H9 (cell line): ENCODE measurements around the gene TMEM63C. TPM values are rescaled to one million over a fixed set of nuclear protein-coding genes. Genes with fewer than 3 reads are reported as not detected.

ENCODE experiments used
- DNase-seq: peaks from one replicate; pipeline ENCODE4 v3.0.0-alpha.2; 2017
- H2AFZ ChIP-seq: one replicate; pipeline ENCODE4 v1.6.1; 2013; ENCODE audit warnings: mild to moderate bottlenecking, low read length, control low read depth, moderate library complexity
- H2AK5ac ChIP-seq: 2 replicates; pipeline ENCODE4 v1.6.1; 2013; ENCODE audit warnings: low read length, control low read depth, mixed read lengths; ENCODE audit not compliant: insufficient read length
- H2BK120ac ChIP-seq: one replicate; pipeline ENCODE4 v1.6.1; 2013; ENCODE audit warnings: low read depth, mild to moderate bottlenecking, low read length, control low read depth, inconsistent platforms; ENCODE audit not compliant: poor library complexity, severe bottlenecking
- H2BK12ac ChIP-seq: 2 replicates; pipeline ENCODE4 v1.6.1; 2013; ENCODE audit warnings: low read length, control low read depth, mixed read lengths, low read depth; ENCODE audit not compliant: insufficient read length
- H2BK15ac ChIP-seq: 2 replicates; pipeline ENCODE4 v1.6.1; 2013; ENCODE audit warnings: low read depth, low read length, control low read depth
- H2BK20ac ChIP-seq: one replicate; pipeline ENCODE4 v1.6.1; 2013; ENCODE audit warnings: low read depth, mild to moderate bottlenecking, low read length, control low read depth, inconsistent platforms; ENCODE audit not compliant: poor library complexity, severe bottlenecking
- H2BK5ac ChIP-seq: 2 replicates; pipeline ENCODE4 v1.6.1; 2013; ENCODE audit warnings: low read length, control low read depth, mixed read lengths; ENCODE audit not compliant: insufficient read length
- H3K14ac ChIP-seq: 2 replicates; pipeline ENCODE4 v1.6.1; 2013; ENCODE audit warnings: low read length, control low read depth; ENCODE audit not compliant: insufficient read depth
- H3K18ac ChIP-seq: 2 replicates; pipeline ENCODE4 v1.6.1; 2013; ENCODE audit warnings: low read depth, mild to moderate bottlenecking, mixed read lengths, low read length, control low read depth; ENCODE audit not compliant: insufficient read length
- H3K23ac ChIP-seq: 2 replicates; pipeline ENCODE4 v1.6.1; 2013; ENCODE audit warnings: low read length, control low read depth, mixed read lengths, low read depth; ENCODE audit not compliant: insufficient read length
- H3K23me2 ChIP-seq: 2 replicates; pipeline ENCODE4 v1.6.1; 2013; ENCODE audit warnings: low read depth, mild to moderate bottlenecking, mixed read lengths, low read length, control low read depth; ENCODE audit not compliant: insufficient read length, poor library complexity, severe bottlenecking
- H3K27ac ChIP-seq: 2 replicates; pipeline ENCODE4 v1.5.1; 2013; ENCODE audit warnings: low read length, control low read depth, mixed read lengths, low read depth; ENCODE audit not compliant: insufficient read length
- H3K27me3 ChIP-seq: 2 replicates; pipeline ENCODE4 v1.6.1; 2013; ENCODE audit warnings: low read length, control low read depth, inconsistent platforms; ENCODE audit not compliant: insufficient read depth
- H3K4ac ChIP-seq: 2 replicates; pipeline ENCODE4 v1.6.1; 2013; ENCODE audit warnings: low read depth, mild to moderate bottlenecking, control low read depth, inconsistent platforms, low read length, moderate library complexity
- H3K4me1 ChIP-seq: 2 replicates; pipeline ENCODE4 v1.6.1; 2013; ENCODE audit warnings: low read length, control low read depth, inconsistent platforms; ENCODE audit not compliant: insufficient read depth
- H3K4me2 ChIP-seq: 2 replicates; pipeline ENCODE4 v1.6.1; 2013; ENCODE audit warnings: low read length, control low read depth, mixed read lengths; ENCODE audit not compliant: insufficient read length, insufficient read depth
- H3K56ac ChIP-seq: 2 replicates; pipeline ENCODE4 v1.6.1; 2013; ENCODE audit warnings: low read depth, mild to moderate bottlenecking, mixed read lengths, low read length, control low read depth; ENCODE audit not compliant: insufficient read length
- H3K79me1 ChIP-seq: 2 replicates; pipeline ENCODE4 v1.6.1; 2013; ENCODE audit warnings: low read depth, mild to moderate bottlenecking, moderate library complexity, low read length, control low read depth, inconsistent platforms; ENCODE audit not compliant: insufficient read depth, poor library complexity, severe bottlenecking
- H3K79me2 ChIP-seq: 2 replicates; pipeline ENCODE4 v1.6.1; 2013; ENCODE audit warnings: low read length, control low read depth, inconsistent platforms; ENCODE audit not compliant: insufficient read depth
- H3K9ac ChIP-seq: 2 replicates; pipeline ENCODE4 v1.6.1; 2013; ENCODE audit warnings: low read length, control low read depth, mixed read lengths; ENCODE audit not compliant: insufficient read length; ENCODE audit errors: extremely low read depth
- H3K9me3 ChIP-seq: one replicate; pipeline ENCODE4 v1.6.1; 2013; ENCODE audit warnings: low read depth, low read length, inconsistent platforms; ENCODE audit not compliant: control insufficient read depth
- H3T11ph ChIP-seq: one replicate; pipeline ENCODE4 v1.6.1; 2013; ENCODE audit warnings: mild to moderate bottlenecking, low read length, control low read depth, inconsistent platforms
- H4K20me1 ChIP-seq: one replicate; pipeline ENCODE4 v1.6.1; 2013; ENCODE audit not compliant: control insufficient read depth, insufficient read length, insufficient read depth
- H4K5ac ChIP-seq: 2 replicates; pipeline ENCODE4 v1.6.1; 2013; ENCODE audit warnings: low read depth, mild to moderate bottlenecking, mixed read lengths, low read length, control low read depth; ENCODE audit not compliant: insufficient read length
- H4K8ac ChIP-seq: replicated peaks from 2 replicates; pipeline ENCODE4 v1.6.1; 2013; ENCODE audit warnings: low read length, control low read depth, mixed read lengths, low read depth; ENCODE audit not compliant: insufficient read length
- H4K91ac ChIP-seq: 2 replicates; pipeline ENCODE4 v1.6.1; 2013; ENCODE audit warnings: low read depth, mild to moderate bottlenecking, moderate library complexity, mixed read lengths, low read length, control low read depth; ENCODE audit not compliant: insufficient read length
- H3K27ac Mint-ChIP-seq, 3 experiments: 2 replicates in 2 of 3; 3 replicates in 1 of 3; pipeline ENCODE4 v1.8.0; 2020 to 2021; ENCODE audit warnings: mixed read lengths in 3 of 3, mild to moderate bottlenecking in 1 of 3, moderate library complexity in 1 of 3
- H3K27me3 Mint-ChIP-seq: 2 replicates; pipeline ENCODE4 v1.8.0; 2021; ENCODE audit warnings: low read depth, mild to moderate bottlenecking, moderate library complexity, mixed read lengths
- H3K36me3 Mint-ChIP-seq, 3 experiments: 2 replicates in 2 of 3; 3 replicates in 1 of 3; pipeline ENCODE4 v1.8.0; 2020 to 2021; ENCODE audit warnings: low read depth in 3 of 3, mixed read lengths in 3 of 3; ENCODE audit not compliant: insufficient read depth in 1 of 3
- H3K4me1 Mint-ChIP-seq, 2 experiments: 2 replicates each; pipeline ENCODE4 v1.8.0; 2020; ENCODE audit warnings: mixed read lengths in 2 of 2
- H3K4me3 Mint-ChIP-seq, 2 experiments: 2 replicates in 1 of 2; 3 replicates in 1 of 2; pipeline ENCODE4 v1.8.0; 2020 to 2021; ENCODE audit warnings: mild to moderate bottlenecking in 2 of 2, mixed read lengths in 2 of 2, moderate library complexity in 1 of 2
- H3K9me3 Mint-ChIP-seq, 2 experiments: 2 replicates in 1 of 2; 3 replicates in 1 of 2; pipeline ENCODE4 v1.8.0; 2020; ENCODE audit warnings: mild to moderate bottlenecking in 2 of 2, mixed read lengths in 2 of 2, moderate library complexity in 1 of 2
- CTCF ChIP-seq: fragments of 200-600 bp; sonication (generic); conservative IDR thresholded peaks from 3 replicates; pipeline ENCODE4 v1.8.0; 2021; ENCODE audit warnings: antibody characterized with exemption, mild to moderate bottlenecking
- WGBS: extraction: QIAGEN DNeasy Blood & Tissue Kit; methylation state at CpG from one replicate; pipeline ENCODE4 v1.1.7; 2013; ENCODE audit warnings: missing lambda C conversion rate, low lambda C conversion rate, mixed read lengths; ENCODE audit not compliant: insufficient read length; ENCODE audit errors: extremely low coverage; 5-methylcytosine and 5-hydroxymethylcytosine counted together
- total RNA-seq: library from RNA; stranded (reverse); gene quantifications from 2 replicates; pipeline ENCODE4 v1.2.1, GENCODE V29; 2021

TMEM63C gene
- total RNA-seq, 1 experiment from 2014 or later, result 2.2 TPM

- no peak for TF ChIP-seq CTCF
These were observed 44.4 kb downstream of the TMEM63C start for GRCh38 chr14:77225892-77226557.

More at GRCh38 chr14:77225892-77226557, 44.4 kb downstream of the TMEM63C start:
- peaks cover 9% of the 10 kb centered on the region; the same call in 1 of the 2 replicates for H3K4me1 ChIP-seq
- H3K79me2 ChIP-seq, result no peaks in the 10 kb centered on the region
- H3K9ac ChIP-seq, result no peak overlapping the region
- H3K4ac ChIP-seq, result no peak overlapping the region
- no peaks in the 10 kb centered on the region; a peak in 1 of 5 replicates for H3K9me3 Mint-ChIP-seq
- H3K4me1 Mint-ChIP-seq, result peaks cover 49 to 58% of the 10 kb centered on the region in 2 experiments
- no peak overlapping the region for H2AFZ ChIP-seq
- no peak overlapping the region for H3K14ac ChIP-seq
- no peak overlapping the region for H2AK5ac ChIP-seq
- H3K79me1 ChIP-seq, result no peaks in the 10 kb centered on the region
- H4K5ac ChIP-seq, result no peak overlapping the region
- H3K9me3 ChIP-seq, result no peaks in the 10 kb centered on the region
- DNase-seq, result no peak
- WGBS, result no CpG with 5 or more reads among the region's 14 CpGs
- no peaks in the 10 kb centered on the region for H3K23me2 ChIP-seq
- no peaks in the 10 kb centered on the region; the same call in none of the 2 replicates for H3K27me3 Mint-ChIP-seq
- no peak overlapping the region for H3K4me2 ChIP-seq
- no peak overlapping the region for H3K23ac ChIP-seq
- no peak overlapping the region for H3K56ac ChIP-seq
- no peak overlapping the region for H4K91ac ChIP-seq
- peak overlapping the region in 1 of 3 experiments; percentile 89; a peak in 1 of 7 replicates for H3K27ac Mint-ChIP-seq
- H3T11ph ChIP-seq, result no peak overlapping the region
- H2BK20ac ChIP-seq, result no peak overlapping the region
- H2BK5ac ChIP-seq, result no peak overlapping the region
- H3K36me3 Mint-ChIP-seq, result no peaks in the 10 kb centered on the region; a peak in 2 of 7 replicates
- no peaks in the 10 kb centered on the region for H3K27me3 ChIP-seq
- no peak overlapping the region for H2BK12ac ChIP-seq
- no peak overlapping the region for H3K18ac ChIP-seq
- H3K4me3 Mint-ChIP-seq, result no peak overlapping the region
- H4K8ac ChIP-seq, result no peak overlapping the region
- no peaks in the 10 kb centered on the region for H4K20me1 ChIP-seq
- H2BK15ac ChIP-seq, result no peak overlapping the region
- no peak overlapping the region for H2BK120ac ChIP-seq
- H3K27ac ChIP-seq, result no peak overlapping the region
